Endothelial cell of umbilical vein (primary cell): ENCODE data around the gene FGF12. TPM values are rescaled to one million over a fixed set of nuclear protein-coding genes. Genes with fewer than 3 reads are reported as not detected.

Source experiments
- BruUV-seq: library from RNA; stranded (reverse); fragments of 400-500 nt; replicated peaks from 2 replicates; lab custom pipeline; 2021; lab: Mats Ljungman, UMichigan
- CTCF ChIA-PET: fragments of 300-600, 350-600 bp; sonication (Branson Sonifier 250); formaldehyde crosslinking; loops from one replicate; lab custom pipeline; 2021; ENCODE audit warnings: antibody characterized with exemption, inconsistent platforms; lab: Charles Lee
- POLR2A ChIA-PET: fragments of 300-600, 350-600 bp; sonication (Branson Sonifier 250); formaldehyde crosslinking; loops from one replicate; lab custom pipeline; 2021; ENCODE audit warnings: antibody characterized with exemption, inconsistent platforms; lab: Charles Lee
- DNase-seq: peaks from one replicate; pipeline ENCODE4 v3.0.0-alpha.2; 2011; ENCODE audit warnings: low read depth, low spot score
- FAIRE-seq: peaks from 2 replicates; lab custom pipeline; 2011; peaks lifted over from hg19 to GRCh38; lab: Jason Lieb, UNC
- H2AFZ ChIP-seq: 2 replicates; pipeline ENCODE4 v1.6.0; 2012; ENCODE audit warnings: low read depth, low read length, control low read depth, inconsistent platforms
- H3K27ac ChIP-seq: 2 replicates; pipeline ENCODE4 v1.5.1; 2011; ENCODE audit warnings: low read depth, mild to moderate bottlenecking, control low read depth, low read length, moderate library complexity; ENCODE audit not compliant: insufficient read depth
- H3K27me3 ChIP-seq, 2 experiments: 2 replicates each; pipeline versions ENCODE4 v1.6.0 to v1.6.1; 2011; ENCODE audit warnings: low read length in 2 of 2, mixed read lengths in 1 of 2; ENCODE audit not compliant: control insufficient read depth in 2 of 2, insufficient read depth in 2 of 2
- H3K36me3 ChIP-seq, 2 experiments: 2 replicates in 1 of 2; 3 replicates in 1 of 2; pipeline ENCODE4 v1.5.1; 2011; ENCODE audit warnings: low read length in 2 of 2, mild to moderate bottlenecking in 1 of 2, moderate library complexity in 1 of 2; ENCODE audit not compliant: control insufficient read depth in 2 of 2, insufficient read depth in 2 of 2; ENCODE audit errors: extremely low read depth in 1 of 2
- H3K4me1 ChIP-seq: 3 replicates; pipeline ENCODE4 v1.5.1; 2011; ENCODE audit warnings: mild to moderate bottlenecking, low read length; ENCODE audit not compliant: control insufficient read depth, insufficient read depth; ENCODE audit errors: extremely low read depth
- H3K4me2 ChIP-seq: 2 replicates; pipeline ENCODE4 v1.6.1; 2011; ENCODE audit warnings: low read length, control low read depth, mixed read lengths; ENCODE audit not compliant: insufficient read depth
- H3K4me3 ChIP-seq, 3 experiments: fragments of 200-600 bp in 1 of 3; sonication (generic), shearing (Covaris generic) in 1 of 3; replicated peaks in 1 of 3; 2 replicates each; pipeline ENCODE4 v1.5.1; 2011 to 2016; ENCODE audit warnings: control low read depth in 3 of 3, low read length in 3 of 3, mild to moderate bottlenecking in 2 of 3, inconsistent platforms in 1 of 3, low read depth in 1 of 3, moderate library complexity in 1 of 3; ENCODE audit not compliant: insufficient read depth in 1 of 3
- H3K79me2 ChIP-seq: 2 replicates; pipeline ENCODE4 v1.6.0; 2012; ENCODE audit warnings: low read length, inconsistent platforms; ENCODE audit not compliant: control insufficient read depth, insufficient read depth
- H3K9ac ChIP-seq: replicated peaks from 2 replicates; pipeline ENCODE3; 2011; ENCODE audit warnings: low read length, control low read depth; ENCODE audit not compliant: insufficient read depth; ENCODE audit errors: extremely low read depth
- H3K9me1 ChIP-seq: replicated peaks from 3 replicates; pipeline ENCODE4 v1.6.0; 2011; ENCODE audit warnings: mild to moderate bottlenecking, low read length; ENCODE audit not compliant: control insufficient read depth, insufficient read depth; ENCODE audit errors: extremely low read depth
- H3K9me3 ChIP-seq: replicated peaks from 2 replicates; pipeline ENCODE4 v1.5.1; 2012; ENCODE audit warnings: low read length, inconsistent platforms; ENCODE audit not compliant: control insufficient read depth, insufficient read depth
- H4K20me1 ChIP-seq: replicated peaks from 2 replicates; pipeline ENCODE3; 2011; ENCODE audit warnings: mild to moderate bottlenecking, low read length; ENCODE audit not compliant: control insufficient read depth, insufficient read depth; ENCODE audit errors: extremely low read depth
- CTCF ChIP-seq, 2 donors: IDR thresholded peaks; 1 replicate in 1 of 2; 2 replicates in 1 of 2; pipeline ENCODE4 v1.5.1; 2011; ENCODE audit warnings: low read length in 2 of 2, mild to moderate bottlenecking in 2 of 2, moderate library complexity in 2 of 2, control low read depth in 1 of 2, inconsistent platforms in 1 of 2, low read depth in 1 of 2; ENCODE audit not compliant: insufficient read depth in 1 of 2; ENCODE audit errors: extremely low read depth in 1 of 2
- EZH2 ChIP-seq: IDR thresholded peaks from 2 replicates; pipeline ENCODE4 v1.6.1; 2012; ENCODE audit warnings: borderline replicate concordance, low read depth, mild to moderate bottlenecking, moderate library complexity, low read length, inconsistent platforms; ENCODE audit not compliant: severe bottlenecking
- FOS ChIP-seq: IDR thresholded peaks from 2 replicates; pipeline ENCODE4 v1.6.1; 2011; ENCODE audit warnings: mild to moderate bottlenecking, low read length, moderate library complexity, borderline replicate concordance; ENCODE audit not compliant: insufficient read depth
- GATA2 ChIP-seq: IDR thresholded peaks from 2 replicates; pipeline ENCODE4 v1.7.0; 2011; ENCODE audit warnings: low read depth, mild to moderate bottlenecking, moderate library complexity, mixed read lengths, low read length; ENCODE audit not compliant: insufficient read length, insufficient read depth
- JUN ChIP-seq: IDR thresholded peaks from 2 replicates; pipeline ENCODE4 v1.6.1; 2011; ENCODE audit warnings: borderline replicate concordance, low read depth; ENCODE audit not compliant: insufficient read length, insufficient read depth
- MAX ChIP-seq: IDR thresholded peaks from 2 replicates; pipeline ENCODE4 v1.6.1; 2011; ENCODE audit not compliant: insufficient read depth, insufficient read length
- MYC ChIP-seq: IDR thresholded peaks from one replicate; pipeline ENCODE4 v1.6.1; 2011; ENCODE audit warnings: mild to moderate bottlenecking, low read depth, low read length
- POLR2AphosphoS5 ChIP-seq: IDR thresholded peaks from 2 replicates; pipeline ENCODE4 v1.6.1; 2012; ENCODE audit warnings: low read depth, mild to moderate bottlenecking, control low read depth, low read length, moderate library complexity; ENCODE audit not compliant: insufficient read depth
- dilution Hi-C: fragments of 300-500 bp; cut with MboI; formaldehyde crosslinking; loops from one replicate; pipeline ENCODE4 v1.15.0; 2019; ENCODE audit warnings: low sequenced_read_pairs; ENCODE audit not compliant: extremely low pct_ligation_motif_present
- intact Hi-C: fragments of 100-400 bp; cut with micrococcal nuclease; formaldehyde crosslinking; loops from one replicate; pipeline ENCODE4 v1.10.0; 2022
- polyA plus RNA-seq, 4 experiments: library from polyadenylated mRNA; depleted of rRNA in 3 of 4; stranded (reverse) in 3 of 4; unstranded in 1 of 4; fragments of >200 nt; gene quantifications; 2 replicates each; pipeline versions ENCODE4 v1.2.1 to v1.2.3, GENCODE V29; 2011 to 2012; ENCODE audit warnings: missing spikeins in 1 of 4
- total RNA-seq: library from RNA; stranded (reverse); gene quantifications from 2 replicates; pipeline ENCODE4 v1.2.3, GENCODE V29; 2021

The FGF12 gene
- total and polyA plus RNA-seq, 2 donors (not counting 3 experiments of a cell fraction or from before 2014, with no cell fraction given), result 0.72 to 2.5 TPM

GRCh38 chr3:192731233-192731632 lies 3.9 kb upstream of the FGF12 start:
- Histone ChIP-seq H3K27me3 (peaks cover 0 to 3% of the 10 kb centered on the region in 2 experiments), H2AFZ (no peak overlapping the region), H3K4me3 (no peak overlapping the region), H3K9ac (no peak overlapping the region), H3K4me1 (no peaks in the 10 kb centered on the region), H4K20me1 (no peaks in the 10 kb centered on the region), H3K79me2 (no peaks in the 10 kb centered on the region), H3K9me3 (no peaks in the 10 kb centered on the region), H3K36me3 (no peaks in the 10 kb centered on the region), H3K27ac (no peak overlapping the region), H3K4me2 (no peak overlapping the region), H3K9me1 (no peaks in the 10 kb centered on the region)
- DNase-seq (no peak), FAIRE-seq (no peak)
- no TSS peak for BruUV-seq
- intact Hi-C loops, result no loop called here
- TF ChIP-seq JUN, result no peak
- no peak for TF ChIP-seq FOS
- ChIA-PET POLR2A (no interaction called here), CTCF (no interaction called here)
- dilution Hi-C loops, result no loop called here

GRCh38 chr3:192726385-192726784 lies 956 bp downstream of the FGF12 start:
- H3K27me3 ChIP-seq, result peaks cover 0 to 5% of the 10 kb centered on the region in 2 experiments
- BruUV-seq, result no TSS peak
- no peak for TF ChIP-seq POLR2AphosphoS5
- TF ChIP-seq JUN, result no peak
- no peak for TF ChIP-seq EZH2
- no peak for TF ChIP-seq FOS
- TF ChIP-seq CTCF (IDR thresholded peaks at IDR 0.05; ENCODE audit: extremely low read depth in 1 of 2, insufficient read depth in 1 of 2, low read depth in 1 of 2, low read length in 2 of 2), result no peak
- no peak for TF ChIP-seq MAX
- TF ChIP-seq MYC, result no peak
- TF ChIP-seq GATA2, result no peak
- H3K4me1 ChIP-seq, result no peaks in the 10 kb centered on the region
- H3K9me1 ChIP-seq, result no peaks in the 10 kb centered on the region
- intact Hi-C loops (no loop called here), dilution Hi-C loops (no loop called here)
- POLR2A ChIA-PET, result no interaction called here
- H3K36me3 ChIP-seq, result no peaks in the 10 kb centered on the region
- no peak overlapping the region for H2AFZ ChIP-seq
- H3K4me3 ChIP-seq, result no peak overlapping the region
- FAIRE-seq (no peak), DNase-seq (no peak)
- CTCF ChIA-PET, result no interaction called here
- no peaks in the 10 kb centered on the region for H4K20me1 ChIP-seq
- H3K79me2 ChIP-seq, result no peaks in the 10 kb centered on the region
- no peak overlapping the region for H3K27ac ChIP-seq
- no peaks in the 10 kb centered on the region for H3K9me3 ChIP-seq
- H3K4me2 ChIP-seq, result no peak overlapping the region
- H3K9ac ChIP-seq, result no peak overlapping the region
